HepG2 (cell line): ENCODE data around the gene METTL27. TPM values are rescaled to one million over a fixed set of nuclear protein-coding genes. Genes with fewer than 3 reads are reported as not detected.
A peak's percentile ranks its signal among the peaks of the same experiment; 100 is the strongest.

Experiments
- ARNT ChIP-seq: fragments of 450-650 bp; IDR thresholded peaks from 2 replicates; pipeline ENCODE4 v1.6.1; 2017
- CEBPB ChIP-seq: IDR thresholded peaks from 2 replicates; pipeline ENCODE4 v1.6.1; 2011; ENCODE audit warnings: low read depth, low read length, improper control_type of control experiment, borderline replicate concordance
- GFI1 ChIP-seq: sonication (generic); formaldehyde crosslinking; IDR thresholded peaks from 2 replicates; pipeline ENCODE4 v1.5.0; 2020; ENCODE audit warnings: missing genetic modification reagents, mild to moderate bottlenecking, borderline replicate concordance
- HNRNPLL ChIP-seq: fragments of 200-400 bp; formaldehyde crosslinking; IDR thresholded peaks from 2 replicates; pipeline ENCODE4 v1.6.1; 2017; ENCODE audit warnings: mild to moderate bottlenecking, low read depth, low read length; ENCODE audit not compliant: poor library complexity, severe bottlenecking
- ISL2 ChIP-seq: sonication (generic); formaldehyde crosslinking; IDR thresholded peaks from 2 replicates; pipeline ENCODE4 v1.5.0; 2020; ENCODE audit warnings: missing genetic modification reagents
- KDM6A ChIP-seq: IDR thresholded peaks from 2 replicates; pipeline ENCODE4 v1.6.1; 2016; ENCODE audit warnings: low read depth
- PCBP1 ChIP-seq: fragments of 200-400 bp; formaldehyde crosslinking; IDR thresholded peaks from 2 replicates; pipeline ENCODE4 v1.6.1; 2017; ENCODE audit warnings: mild to moderate bottlenecking, low read depth, low read length, borderline replicate concordance
- RFXAP ChIP-seq: sonication (generic); formaldehyde crosslinking; IDR thresholded peaks from 2 replicates; pipeline ENCODE4 v1.4.0; 2020; ENCODE audit warnings: missing genetic modification reagents, borderline replicate concordance
- ZFP37 ChIP-seq: sonication (generic); formaldehyde crosslinking; IDR thresholded peaks from 2 replicates; pipeline ENCODE4 v1.4.0; 2020; ENCODE audit warnings: missing genetic modification reagents, borderline replicate concordance
- ZNF282 ChIP-seq: fragments of 450-650 bp; IDR thresholded peaks from 2 replicates; pipeline ENCODE4 v1.6.1; 2018; ENCODE audit not compliant: partially characterized antibody
- ZNF572 ChIP-seq: sonication (generic); formaldehyde crosslinking; IDR thresholded peaks from 2 replicates; pipeline ENCODE4 v1.5.1; 2020; ENCODE audit warnings: mild to moderate bottlenecking, missing genetic modification reagents
- polyA plus RNA-seq, 8 experiments: library from polyadenylated mRNA; depleted of rRNA in 3 of 8; stranded (reverse) in 7 of 8; unstranded in 1 of 8; fragments of >200 nt; fragmentation: Illumina TruSeq in 4 of 8; extraction: Trizol in 4 of 8; gene quantifications; 2 replicates each; pipeline versions ENCODE4 v1.2.1 to v1.2.3, GENCODE V29; 2011 to 2016; ENCODE audit warnings: low read depth in 4 of 8, missing spikeins in 1 of 8, mixed read lengths in 1 of 8; ENCODE audit not compliant: insufficient read depth in 1 of 8
- total RNA-seq, 5 experiments: library from RNA; depleted of rRNA; stranded (reverse); fragments of >200 nt; fragmentation: Illumina TruSeq; extraction: Trizol; gene quantifications; 2 replicates each; pipeline ENCODE4 v1.2.3, GENCODE V29; 2016; ENCODE audit warnings: low read depth in 1 of 5
- TF ChIP-seq, protein P1 (sequence below): sonication (generic); formaldehyde crosslinking; IDR thresholded peaks from 2 replicates; pipeline ENCODE4 v1.8.0; 2022; ENCODE audit warnings: low read depth, missing genetic modification reagents
- TF ChIP-seq, protein P2 (sequence below): sonication (generic); formaldehyde crosslinking; IDR thresholded peaks from 2 replicates; pipeline ENCODE4 v1.8.0; 2022; ENCODE audit warnings: missing genetic modification reagents, mild to moderate bottlenecking, borderline replicate concordance
- TF ChIP-seq, protein P3 (sequence below): IDR thresholded peaks from 2 replicates; pipeline ENCODE4 v1.6.1; 2016
- TF ChIP-seq, protein P4 (sequence below): sonication (generic); formaldehyde crosslinking; IDR thresholded peaks from 2 replicates; pipeline ENCODE4 v1.8.1; 2023; ENCODE audit warnings: mild to moderate bottlenecking, missing genetic modification reagents, borderline replicate concordance
- TF ChIP-seq, protein P5 (sequence below): sonication (generic); formaldehyde crosslinking; IDR thresholded peaks from 2 replicates; pipeline ENCODE4 v1.5.0; 2020; ENCODE audit warnings: missing genetic modification reagents
- TF ChIP-seq, protein P6 (sequence below): sonication (generic); formaldehyde crosslinking; IDR thresholded peaks from 2 replicates; pipeline ENCODE4 v1.4.0; 2020; ENCODE audit warnings: missing genetic modification reagents
- TF ChIP-seq, protein P7 (sequence below): sonication (generic); formaldehyde crosslinking; conservative IDR thresholded peaks from 2 replicates; pipeline ENCODE4 v1.8.0; 2022; ENCODE audit warnings: missing genetic modification reagents

The METTL27 gene
- total and polyA plus RNA-seq, 2 of the 13 experiments (the other 11 are each of a cell fraction or from before 2014, with no cell fraction given), result 2.0 to 3.0 TPM

DNA sequence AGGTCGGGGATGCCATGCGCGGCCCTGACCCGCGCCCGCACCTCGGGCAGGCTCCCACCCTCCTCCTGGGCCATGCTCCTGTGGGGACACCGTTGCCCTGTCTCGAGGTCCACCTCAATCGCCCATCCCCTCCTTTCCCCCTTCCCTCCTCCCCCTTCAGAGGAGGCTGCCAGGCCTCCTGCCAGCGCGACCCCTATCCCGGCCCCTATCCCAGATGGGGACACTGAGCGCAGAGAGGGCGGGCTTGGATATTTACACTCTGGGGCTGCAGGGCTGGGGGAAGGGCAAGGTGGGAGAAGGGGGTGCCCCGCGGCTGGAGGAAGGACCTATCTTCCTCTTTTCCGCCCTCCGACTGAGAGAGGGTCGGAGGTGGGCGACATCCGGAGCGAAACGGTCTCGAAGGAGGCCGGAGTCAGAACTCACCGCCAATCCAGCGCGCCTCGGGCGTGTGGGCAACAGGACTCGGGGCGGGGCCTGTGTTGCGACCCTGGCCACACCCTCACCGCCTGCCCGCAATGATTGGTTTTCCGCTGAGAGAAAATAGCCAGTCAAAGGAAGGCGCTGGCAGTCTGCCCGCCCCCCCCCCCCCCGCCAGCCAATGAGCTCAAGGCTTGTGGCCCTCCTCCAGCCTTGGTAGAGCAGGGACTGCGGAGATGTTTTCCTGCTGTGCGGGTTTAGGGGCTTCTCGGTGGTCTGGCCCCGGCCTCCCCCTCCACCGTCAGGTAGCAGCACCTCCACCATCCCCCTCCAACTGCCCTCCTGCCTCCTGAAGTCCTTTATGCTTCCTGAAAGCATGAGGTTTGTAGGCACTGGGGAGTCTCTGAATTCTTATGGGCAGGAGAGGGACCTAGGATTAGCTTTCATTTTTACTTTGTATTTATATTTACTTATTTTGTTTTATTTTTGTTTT is at the start of gene METTL27 (continued):
- TF ChIP-seq, protein P1, sequence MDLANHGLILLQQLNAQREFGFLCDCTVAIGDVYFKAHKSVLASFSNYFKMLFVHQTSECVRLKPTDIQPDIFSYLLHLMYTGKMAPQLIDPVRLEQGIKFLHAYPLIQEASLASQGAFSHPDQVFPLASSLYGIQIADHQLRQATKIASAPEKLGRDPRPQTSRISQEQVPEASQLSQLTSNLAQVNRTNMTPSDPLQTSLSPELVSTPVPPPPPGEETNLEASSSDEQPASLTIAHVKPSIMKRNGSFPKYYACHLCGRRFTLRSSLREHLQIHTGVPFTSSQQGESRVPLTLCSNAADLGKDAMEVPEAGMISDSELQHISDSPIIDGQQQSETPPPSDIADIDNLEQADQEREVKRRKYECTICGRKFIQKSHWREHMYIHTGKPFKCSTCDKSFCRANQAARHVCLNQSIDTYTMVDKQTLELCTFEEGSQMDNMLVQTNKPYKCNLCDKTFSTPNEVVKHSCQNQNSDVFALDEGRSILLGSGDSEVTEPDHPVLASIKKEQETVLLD (CRISPR knock-in tag), result no peak
- TF ChIP-seq ZNF572, result no peak
- TF ChIP-seq PCBP1, result no peak
- TF ChIP-seq RFXAP (CRISPR knock-in tag), result 0 out of 2 replicates have a peak, but pooled peaks have one; percentile 30
- TF ChIP-seq ZNF282, result no peak
- TF ChIP-seq, protein P2, sequence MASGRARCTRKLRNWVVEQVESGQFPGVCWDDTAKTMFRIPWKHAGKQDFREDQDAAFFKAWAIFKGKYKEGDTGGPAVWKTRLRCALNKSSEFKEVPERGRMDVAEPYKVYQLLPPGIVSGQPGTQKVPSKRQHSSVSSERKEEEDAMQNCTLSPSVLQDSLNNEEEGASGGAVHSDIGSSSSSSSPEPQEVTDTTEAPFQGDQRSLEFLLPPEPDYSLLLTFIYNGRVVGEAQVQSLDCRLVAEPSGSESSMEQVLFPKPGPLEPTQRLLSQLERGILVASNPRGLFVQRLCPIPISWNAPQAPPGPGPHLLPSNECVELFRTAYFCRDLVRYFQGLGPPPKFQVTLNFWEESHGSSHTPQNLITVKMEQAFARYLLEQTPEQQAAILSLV (CRISPR knock-in tag), result no peak
- TF ChIP-seq ARNT, result no peak
- peak; percentile 26 for TF ChIP-seq HNRNPLL
- TF ChIP-seq, protein P3, sequence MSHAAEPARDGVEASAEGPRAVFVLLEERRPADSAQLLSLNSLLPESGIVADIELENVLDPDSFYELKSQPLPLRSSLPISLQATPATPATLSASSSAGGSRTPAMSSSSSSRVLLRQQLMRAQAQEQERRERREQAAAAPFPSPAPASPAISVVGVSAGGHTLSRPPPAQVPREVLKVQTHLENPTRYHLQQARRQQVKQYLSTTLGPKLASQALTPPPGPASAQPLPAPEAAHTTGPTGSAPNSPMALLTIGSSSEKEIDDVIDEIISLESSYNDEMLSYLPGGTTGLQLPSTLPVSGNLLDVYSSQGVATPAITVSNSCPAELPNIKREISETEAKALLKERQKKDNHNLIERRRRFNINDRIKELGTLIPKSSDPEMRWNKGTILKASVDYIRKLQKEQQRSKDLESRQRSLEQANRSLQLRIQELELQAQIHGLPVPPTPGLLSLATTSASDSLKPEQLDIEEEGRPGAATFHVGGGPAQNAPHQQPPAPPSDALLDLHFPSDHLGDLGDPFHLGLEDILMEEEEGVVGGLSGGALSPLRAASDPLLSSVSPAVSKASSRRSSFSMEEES, result no peak
- no peak for TF ChIP-seq ZFP37 (CRISPR knock-in tag)
- no peak for TF ChIP-seq KDM6A (CRISPR knock-in tag)
- TF ChIP-seq, protein P4, sequence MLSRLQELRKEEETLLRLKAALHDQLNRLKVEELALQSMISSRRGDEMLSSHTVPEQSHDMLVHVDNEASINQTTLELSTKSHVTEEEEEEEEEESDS (CRISPR knock-in tag), result no peak
- TF ChIP-seq, protein P5, sequence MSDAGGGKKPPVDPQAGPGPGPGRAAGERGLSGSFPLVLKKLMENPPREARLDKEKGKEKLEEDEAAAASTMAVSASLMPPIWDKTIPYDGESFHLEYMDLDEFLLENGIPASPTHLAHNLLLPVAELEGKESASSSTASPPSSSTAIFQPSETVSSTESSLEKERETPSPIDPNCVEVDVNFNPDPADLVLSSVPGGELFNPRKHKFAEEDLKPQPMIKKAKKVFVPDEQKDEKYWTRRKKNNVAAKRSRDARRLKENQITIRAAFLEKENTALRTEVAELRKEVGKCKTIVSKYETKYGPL, result no peak
- TF ChIP-seq, protein P6, sequence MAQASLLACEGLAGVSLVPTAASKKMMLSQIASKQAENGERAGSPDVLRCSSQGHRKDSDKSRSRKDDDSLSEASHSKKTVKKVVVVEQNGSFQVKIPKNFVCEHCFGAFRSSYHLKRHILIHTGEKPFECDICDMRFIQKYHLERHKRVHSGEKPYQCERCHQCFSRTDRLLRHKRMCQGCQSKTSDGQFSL (CRISPR knock-in tag), result no peak
- TF ChIP-seq GFI1 (CRISPR knock-in tag), result no peak
- TF ChIP-seq, protein P7, sequence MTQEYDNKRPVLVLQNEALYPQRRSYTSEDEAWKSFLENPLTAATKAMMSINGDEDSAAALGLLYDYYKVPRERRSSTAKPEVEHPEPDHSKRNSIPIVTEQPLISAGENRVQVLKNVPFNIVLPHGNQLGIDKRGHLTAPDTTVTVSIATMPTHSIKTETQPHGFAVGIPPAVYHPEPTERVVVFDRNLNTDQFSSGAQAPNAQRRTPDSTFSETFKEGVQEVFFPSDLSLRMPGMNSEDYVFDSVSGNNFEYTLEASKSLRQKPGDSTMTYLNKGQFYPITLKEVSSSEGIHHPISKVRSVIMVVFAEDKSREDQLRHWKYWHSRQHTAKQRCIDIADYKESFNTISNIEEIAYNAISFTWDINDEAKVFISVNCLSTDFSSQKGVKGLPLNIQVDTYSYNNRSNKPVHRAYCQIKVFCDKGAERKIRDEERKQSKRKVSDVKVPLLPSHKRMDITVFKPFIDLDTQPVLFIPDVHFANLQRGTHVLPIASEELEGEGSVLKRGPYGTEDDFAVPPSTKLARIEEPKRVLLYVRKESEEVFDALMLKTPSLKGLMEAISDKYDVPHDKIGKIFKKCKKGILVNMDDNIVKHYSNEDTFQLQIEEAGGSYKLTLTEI (CRISPR knock-in tag), result no peak
- no peak for TF ChIP-seq CEBPB
- TF ChIP-seq ISL2 (CRISPR knock-in tag), result no peak
